ENCODE data around the gene PRDM16.

PRDM16 gene

GRCh38 chr1:3068564-3069431, at the start of gene PRDM16:
Gene PRDM16, plus strand, starts transcription at chr1:3069203. Its CDS starts 57 bp downstream, at chr1:3069260.
- H3K27me3 ChIP-seq (replicated peaks; ENCODE audit: insufficient read depth, low read length) = peaks cover 84% of the 10 kb centered on the region
- H3K9me2 ChIP-seq (replicated peaks; ENCODE audit: insufficient read depth, low read length) = no peaks in the 10 kb centered on the region
- no peaks in the 10 kb centered on the region for H3F3A ChIP-seq (ENCODE audit: insufficient read depth, low read length)
- TF ChIP-seq EZH2phosphoT487 (IDR thresholded peaks at IDR 0.05; ENCODE audit: low read length) = no peak
- no peak for TF ChIP-seq EZH2 (optimal IDR thresholded peaks at IDR 0.05; ENCODE audit: low read depth, low read length)
- no peak for TF ChIP-seq CTCF (IDR thresholded peaks at IDR 0.05; ENCODE audit: low read length)
- H3K4me2 ChIP-seq (ENCODE audit: low read depth, low read length) = no peak within 1 kb of the TSS
- H2AFZ ChIP-seq (ENCODE audit: low read length) = no peak within 1 kb of the TSS
- no peaks in the 10 kb centered on the region for H3K4me1 ChIP-seq (ENCODE audit: low read length)
- no peak for DNase-seq
- no peaks in the 10 kb centered on the region for H3K79me2 ChIP-seq (ENCODE audit: low read length)
- H3K36me3 ChIP-seq (replicated peaks; ENCODE audit: insufficient read depth, low read length) = no peaks in the 10 kb centered on the region
- H3K4me3 ChIP-seq (ENCODE audit: low read length) = no peak within 1 kb of the TSS
- H3K9me3 ChIP-seq (replicated peaks; ENCODE audit: insufficient read depth, low read length) = no peaks in the 10 kb centered on the region
- H4K20me1 ChIP-seq (ENCODE audit: insufficient read depth, low read length) = no peaks in the 10 kb centered on the region
- no peak within 1 kb of the TSS for H3K9ac ChIP-seq (ENCODE audit: low read length)
- H3K27ac ChIP-seq (ENCODE audit: low read length) = no peak within 1 kb of the TSS

DNA sequence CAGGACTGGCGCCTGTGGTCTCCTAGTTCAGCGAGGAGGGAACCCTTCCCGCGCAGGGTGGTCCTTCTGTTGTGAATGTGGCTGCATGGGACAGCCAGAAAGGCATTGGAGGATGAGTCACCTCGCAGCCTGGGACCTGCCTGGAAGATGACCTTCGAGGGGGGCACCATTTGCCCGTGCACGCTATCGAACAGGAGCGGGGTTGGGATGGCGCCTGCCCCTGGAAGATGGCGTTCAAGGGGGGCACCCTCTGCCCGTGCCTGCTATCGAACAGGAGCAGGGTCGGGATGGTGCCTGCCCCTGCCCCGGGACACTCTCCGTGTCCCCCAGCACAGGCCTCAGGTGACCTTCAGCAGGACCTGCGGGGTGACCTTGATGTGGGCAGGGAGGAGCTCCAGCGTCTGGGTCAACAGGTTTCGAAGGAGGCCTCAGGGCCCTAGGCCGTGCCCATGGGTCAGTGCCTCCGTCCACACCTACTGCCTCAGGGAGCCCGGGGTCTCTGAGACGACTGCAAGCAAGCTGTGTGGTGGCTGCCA, 49.4 kb upstream of the PRDM16 start:
- Histone ChIP-seq H4K20me1 (ENCODE audit: insufficient read depth, low read length) (no peaks in the 10 kb centered on the region; the same call in 1 of the 2 replicates), H3K9me3 (replicated peaks; ENCODE audit: insufficient read depth, low read length) (no peaks in the 10 kb centered on the region), H3K4me2 (ENCODE audit: low read depth, low read length) (no peak overlapping the region), H2AFZ (ENCODE audit: low read length) (no peak overlapping the region), H3K79me2 (ENCODE audit: low read length) (no peaks in the 10 kb centered on the region), H3K27me3 (replicated peaks; ENCODE audit: insufficient read depth, low read length) (peaks cover 92% of the 10 kb centered on the region), H3K4me3 (ENCODE audit: low read length) (no peak overlapping the region), H3K36me3 (replicated peaks; ENCODE audit: insufficient read depth, low read length) (no peaks in the 10 kb centered on the region), H3K27ac (ENCODE audit: low read length) (no peak overlapping the region), H3K9ac (ENCODE audit: low read length) (no peak overlapping the region), H3K4me1 (ENCODE audit: low read length) (no peaks in the 10 kb centered on the region), H3K9me2 (replicated peaks; ENCODE audit: insufficient read depth, low read length) (no peaks in the 10 kb centered on the region), H3F3A (ENCODE audit: insufficient read depth, low read length) (no peaks in the 10 kb centered on the region)
- TF ChIP-seq CTCF (IDR thresholded peaks at IDR 0.05; ENCODE audit: low read length) (no peak), EZH2phosphoT487 (IDR thresholded peaks at IDR 0.05; ENCODE audit: low read length) (no peak), EZH2 (optimal IDR thresholded peaks at IDR 0.05; ENCODE audit: low read depth, low read length) (no peak)
- DNase-seq = no peak

- H3K27me3 ChIP-seq (replicated peaks; ENCODE audit: insufficient read depth, low read length) = peaks cover 85% of the 10 kb centered on the region
- no peaks in the 10 kb centered on the region for H3K79me2 ChIP-seq (ENCODE audit: low read length)
- H3K9ac ChIP-seq (ENCODE audit: low read length) = no peak overlapping the region
- H3F3A ChIP-seq (ENCODE audit: insufficient read depth, low read length) = no peaks in the 10 kb centered on the region
- H3K4me3 ChIP-seq (ENCODE audit: low read length) = no peak overlapping the region
- no peak overlapping the region for H3K4me2 ChIP-seq (ENCODE audit: low read depth, low read length)
- TF ChIP-seq EZH2 (optimal IDR thresholded peaks at IDR 0.05; ENCODE audit: low read depth, low read length) (no peak), EZH2phosphoT487 (IDR thresholded peaks at IDR 0.05; ENCODE audit: low read length) (no peak), CTCF (IDR thresholded peaks at IDR 0.05; ENCODE audit: low read length) (no peak)
- no peaks in the 10 kb centered on the region for H3K9me2 ChIP-seq (replicated peaks; ENCODE audit: insufficient read depth, low read length)
- no peaks in the 10 kb centered on the region for H3K36me3 ChIP-seq (replicated peaks; ENCODE audit: insufficient read depth, low read length)
- DNase-seq = no peak
- no peaks in the 10 kb centered on the region; the same call in 1 of the 2 replicates for H4K20me1 ChIP-seq (ENCODE audit: insufficient read depth, low read length)
- H3K9me3 ChIP-seq (replicated peaks; ENCODE audit: insufficient read depth, low read length) = no peaks in the 10 kb centered on the region
- no peaks in the 10 kb centered on the region for H3K4me1 ChIP-seq (ENCODE audit: low read length)
- no peak overlapping the region for H2AFZ ChIP-seq (ENCODE audit: low read length)
- H3K27ac ChIP-seq (ENCODE audit: low read length) = no peak overlapping the region
Observed at GRCh38 chr1:3020263-3020909, 48.6 kb upstream of the PRDM16 start.
